Activated CD8-positive, alpha-beta T cell treated with anti-CD3 and anti-CD28 coated beads, Interleukin-2, amount 10 ng/mL, durations not matched to agents 7 days and 5 days (primary cell): Measurements from ENCODE around the gene CDH22. TPM values are rescaled to one million over a fixed set of nuclear protein-coding genes. Genes with fewer than 3 reads are reported as not detected.

ENCODE experiments used
- ATAC-seq: fragments of 150-1000 bp; cut with Tn5 transposase; one replicate; pipeline ENCODE4 v1.10.0; 2021; ENCODE audit warnings: moderate library complexity
- CTCF ChIA-PET: fragments of 350-600 bp; sonication (Branson Sonifier 250); formaldehyde crosslinking; loops from one replicate; lab custom pipeline; 2021; ENCODE audit warnings: antibody characterized with exemption; lab: Charles Lee
- POLR2A ChIA-PET: fragments of 350-600 bp; sonication (Branson Sonifier 250); formaldehyde crosslinking; loops from one replicate; lab custom pipeline; 2021; ENCODE audit warnings: antibody characterized with exemption; lab: Charles Lee
- DNase-seq: peaks from one replicate; pipeline ENCODE4 v3.0.0-alpha.2; 2020
- H3K27ac Mint-ChIP-seq: one replicate; pipeline ENCODE4 v1.8.0; 2021; ENCODE audit warnings: mild to moderate bottlenecking, mixed read lengths
- H3K27me3 Mint-ChIP-seq: one replicate; pipeline ENCODE4 v1.8.0; 2021; ENCODE audit warnings: low read depth, mixed read lengths
- H3K36me3 Mint-ChIP-seq: one replicate; pipeline ENCODE4 v1.8.0; 2021; ENCODE audit warnings: low read depth, mixed read lengths
- H3K4me1 Mint-ChIP-seq: one replicate; pipeline ENCODE4 v1.8.0; 2021; ENCODE audit warnings: low read depth, mixed read lengths
- H3K4me3 Mint-ChIP-seq: one replicate; pipeline ENCODE4 v1.8.0; 2021; ENCODE audit warnings: mild to moderate bottlenecking, mixed read lengths
- H3K9me3 Mint-ChIP-seq: one replicate; pipeline ENCODE4 v1.8.0; 2022; ENCODE audit warnings: mixed read lengths; ENCODE audit not compliant: insufficient read depth
- total RNA-seq, 2 experiments: library from RNA; stranded (reverse); gene quantifications; one replicate each; pipeline ENCODE4 v1.2.3, GENCODE V29; 2021

CDH22 gene
- total RNA-seq, 2 experiments from 2014 or later, result not detected

DNA sequence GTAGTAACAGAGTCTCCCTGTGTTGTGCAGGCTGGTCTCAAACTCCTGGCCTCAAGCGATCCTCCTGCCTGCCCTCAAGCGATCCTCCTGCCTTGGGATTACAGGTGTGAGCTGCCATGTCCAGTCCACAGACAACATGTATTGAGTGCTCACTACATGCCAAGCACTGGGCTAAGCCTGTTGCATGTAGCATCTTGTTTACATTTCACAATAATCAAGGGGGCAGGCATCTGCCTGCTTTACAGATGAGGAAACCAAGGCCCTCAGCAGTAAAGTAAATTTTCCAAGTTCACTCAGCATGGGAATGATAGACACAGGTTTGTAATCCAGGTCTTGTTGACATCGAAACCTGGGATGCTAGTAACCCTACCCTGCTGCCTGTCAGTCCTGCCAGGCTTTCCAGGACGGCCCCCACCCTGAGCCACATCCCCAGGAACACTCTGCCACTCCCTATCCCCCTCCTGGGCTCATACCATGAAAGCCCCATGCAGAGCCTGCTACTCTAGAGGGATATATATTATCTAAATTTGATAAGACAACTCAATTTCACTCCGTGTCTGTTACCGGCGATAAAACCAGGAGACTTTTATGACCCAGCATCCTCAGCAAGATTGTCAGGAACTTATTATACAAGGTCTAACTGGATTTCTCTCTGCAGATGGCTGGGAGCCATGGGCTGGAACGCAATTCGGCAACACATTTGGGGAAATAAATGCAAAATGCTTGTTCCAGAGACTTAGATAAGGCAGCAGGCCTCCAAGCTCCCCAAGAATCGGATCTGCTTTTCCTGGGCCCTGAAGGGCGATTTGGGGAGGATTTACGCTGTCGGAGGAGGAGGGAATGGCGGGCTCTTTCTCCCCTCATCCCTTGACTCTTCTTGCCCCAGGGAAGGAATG is 159.7 kb downstream of the CDH22 start:
- ChIA-PET CTCF (interaction anchor here (1.2 kb wide), 1 partner anchor 20 kb away, joined by 3 read pairs; no protein-coding TSS in a partner anchor), POLR2A (no interaction called here)
- Mint-ChIP-seq H3K27ac (no peak overlapping the region), H3K36me3 (no peaks in the 10 kb centered on the region), H3K27me3 (peaks cover under 1% of the 10 kb centered on the region), H3K4me1 (no peaks in the 10 kb centered on the region), H3K9me3 (no peaks in the 10 kb centered on the region), H3K4me3 (no peak overlapping the region)
- DNase-seq, result no peak
- no peak for ATAC-seq

DNA sequence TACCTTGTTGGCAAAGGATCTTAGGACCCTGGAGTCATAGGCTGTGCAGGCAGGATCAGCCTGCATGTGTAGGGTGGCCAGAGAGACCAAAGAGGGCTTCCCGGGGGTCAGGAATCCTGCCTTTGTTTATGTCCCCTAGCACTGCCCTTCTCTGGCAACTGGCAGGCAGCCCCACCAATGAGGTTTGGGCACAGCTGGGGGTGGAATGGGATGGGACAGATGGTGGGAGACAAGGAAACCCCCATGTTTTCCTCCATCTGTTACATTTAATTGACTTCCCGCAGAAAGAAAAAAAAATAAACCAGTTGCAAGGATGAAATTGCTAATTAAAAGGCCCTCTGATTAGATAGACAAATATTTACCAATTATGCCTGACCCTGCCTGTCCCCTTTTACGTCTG is 162.6 kb downstream of the CDH22 start:
- DNase-seq, result no peak
- no peak for ATAC-seq
- Mint-ChIP-seq H3K4me1 (no peaks in the 10 kb centered on the region), H3K4me3 (no peak overlapping the region), H3K27me3 (peaks cover 21% of the 10 kb centered on the region), H3K27ac (no peak overlapping the region), H3K36me3 (no peaks in the 10 kb centered on the region), H3K9me3 (no peaks in the 10 kb centered on the region)
- ChIA-PET POLR2A (no interaction called here), CTCF (interaction anchor here (0.9 to 1.2 kb wide), 2 partner anchors 30 to 158 kb away, joined by 3 read pairs; no protein-coding TSS in a partner anchor)

DNA sequence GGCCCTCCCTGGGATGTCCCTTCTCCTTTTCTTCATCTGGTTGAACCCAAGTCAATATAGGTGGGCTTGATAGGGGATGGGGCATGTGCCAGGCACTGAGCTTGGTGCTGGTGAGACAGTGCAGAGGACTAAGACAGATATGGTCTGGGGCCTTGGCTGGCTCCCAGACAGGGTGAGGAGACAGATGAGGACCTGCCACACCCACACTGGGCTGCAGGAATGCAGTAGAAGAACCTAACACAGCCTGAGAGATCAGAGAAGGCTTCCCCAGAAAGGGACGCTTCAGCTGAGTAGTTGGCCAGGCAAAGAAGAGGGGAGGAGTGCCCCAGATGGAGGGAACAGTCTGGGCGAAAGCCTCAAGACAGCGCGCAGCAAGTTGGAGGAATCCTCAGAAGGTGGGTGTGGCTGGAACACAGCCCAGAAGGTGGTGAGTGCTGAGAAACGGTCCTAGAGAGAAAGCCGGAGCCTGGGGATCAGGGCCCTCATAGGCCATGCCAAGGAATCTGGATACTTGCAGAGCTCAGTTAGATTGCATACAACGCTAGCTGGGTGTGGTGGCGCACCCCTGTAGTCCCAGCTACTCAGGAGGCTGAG is 163.8 kb downstream of the CDH22 start:
- ChIA-PET CTCF (interaction anchor here (1.2 to 1.5 kb wide), 2 partner anchors 31 to 132 kb away, joined by 3 to 4 read pairs; no protein-coding TSS in a partner anchor), POLR2A (no interaction called here)
- ATAC-seq, result no peak
- H3K36me3 Mint-ChIP-seq, result no peaks in the 10 kb centered on the region
- no peak overlapping the region for H3K27ac Mint-ChIP-seq
- no peak overlapping the region for H3K4me3 Mint-ChIP-seq
- no peaks in the 10 kb centered on the region for H3K4me1 Mint-ChIP-seq
- H3K9me3 Mint-ChIP-seq, result no peaks in the 10 kb centered on the region
- peaks cover 21% of the 10 kb centered on the region for H3K27me3 Mint-ChIP-seq
- DNase-seq, result no peak

DNA sequence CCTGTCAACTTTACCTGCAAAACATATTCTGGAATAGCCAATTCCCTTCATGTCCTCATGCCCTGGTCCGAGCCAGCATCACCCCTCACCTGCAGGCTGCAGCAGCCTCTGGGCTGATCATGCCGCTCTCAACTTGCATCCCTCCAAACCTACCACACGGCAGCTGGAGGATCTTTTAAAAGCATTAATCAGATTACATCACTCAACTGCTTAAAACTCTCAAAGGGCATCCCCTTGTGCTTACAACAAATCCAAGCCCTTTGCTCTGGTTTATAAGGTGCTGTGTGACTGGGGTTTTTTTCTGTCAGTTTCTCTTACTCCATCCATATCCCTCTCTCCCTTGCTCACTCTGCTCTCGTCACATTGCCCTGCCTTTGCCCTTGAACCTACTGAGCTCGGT is 166.2 kb downstream of the CDH22 start:
- DNase-seq (no peak), ATAC-seq (no peak)
- no peaks in the 10 kb centered on the region for H3K4me1 Mint-ChIP-seq
- H3K4me3 Mint-ChIP-seq, result no peak overlapping the region
- no peaks in the 10 kb centered on the region for H3K36me3 Mint-ChIP-seq
- no peak overlapping the region for H3K27ac Mint-ChIP-seq
- peaks cover 21% of the 10 kb centered on the region for H3K27me3 Mint-ChIP-seq
- CTCF ChIA-PET, result no interaction called here
- POLR2A ChIA-PET, result no interaction called here
- no peaks in the 10 kb centered on the region for H3K9me3 Mint-ChIP-seq

DNA sequence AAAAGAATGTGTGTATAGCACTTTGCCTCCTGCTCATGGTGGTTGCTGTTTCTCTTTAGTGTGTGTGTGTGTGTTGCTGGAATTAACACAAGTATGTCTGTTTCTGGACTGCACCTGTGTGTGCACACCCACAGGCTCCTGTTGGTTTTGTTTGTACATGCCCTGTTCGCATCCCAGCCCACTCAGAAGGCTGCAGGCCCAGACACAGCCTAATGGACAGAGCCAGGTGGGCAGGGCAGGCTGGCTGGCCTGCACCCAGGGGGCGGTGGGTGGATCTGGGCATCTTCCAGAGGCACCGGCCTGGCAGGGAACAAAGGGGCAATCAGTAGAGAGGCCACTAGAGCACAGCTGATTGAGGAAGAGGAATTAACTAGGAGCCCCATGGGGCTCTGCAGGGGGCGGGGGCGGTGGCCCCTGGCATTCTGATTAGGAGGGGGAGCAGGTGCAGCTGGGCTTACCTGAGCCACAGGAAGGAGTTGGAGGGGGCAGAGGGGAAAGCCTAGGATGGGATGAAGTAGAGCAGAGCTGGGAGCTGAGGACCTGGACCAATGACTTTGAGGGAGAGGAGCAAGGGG is 168.3 kb downstream of the CDH22 start:
- Mint-ChIP-seq H3K4me3 (no peak overlapping the region), H3K4me1 (no peaks in the 10 kb centered on the region), H3K36me3 (no peaks in the 10 kb centered on the region), H3K27me3 (peaks cover 25% of the 10 kb centered on the region), H3K27ac (no peak overlapping the region), H3K9me3 (no peaks in the 10 kb centered on the region)
- ChIA-PET POLR2A (no interaction called here), CTCF (no interaction called here)
- ATAC-seq (no peak), DNase-seq (no peak)

DNA sequence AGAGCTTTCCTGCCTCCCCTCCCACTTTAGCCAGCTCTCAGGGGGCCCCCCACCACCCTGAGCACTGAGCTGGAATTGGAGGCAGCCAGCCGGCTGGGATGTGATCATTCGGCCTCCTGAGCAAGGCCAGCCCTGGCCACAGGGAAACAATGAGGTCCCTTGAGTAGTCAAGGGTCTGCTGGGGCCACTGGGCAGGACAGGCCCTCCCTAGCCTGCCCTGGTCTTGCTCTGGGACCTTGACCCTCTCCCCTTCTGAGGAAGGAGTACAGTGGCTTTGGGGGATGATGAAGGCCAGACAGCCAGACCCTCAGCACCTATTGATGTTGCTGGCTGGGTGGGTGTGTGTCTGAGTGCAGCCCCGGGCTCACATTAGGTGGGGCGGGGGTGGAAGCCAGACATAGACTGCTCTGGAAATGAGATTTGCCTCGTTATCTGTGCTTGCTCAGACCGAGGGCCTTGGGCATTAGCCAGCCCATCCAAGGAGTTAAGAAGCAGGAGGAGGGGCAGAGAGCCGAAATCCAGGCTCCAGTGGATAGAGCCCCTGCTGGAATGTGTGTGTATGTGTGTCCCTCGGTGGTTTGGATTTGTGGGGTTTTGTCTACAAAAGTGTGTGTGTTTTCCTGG is 168.9 kb downstream of the CDH22 start:
- POLR2A ChIA-PET, result no interaction called here
- Mint-ChIP-seq H3K27ac (no peak overlapping the region), H3K36me3 (no peaks in the 10 kb centered on the region), H3K4me1 (no peaks in the 10 kb centered on the region), H3K9me3 (no peaks in the 10 kb centered on the region), H3K27me3 (peaks cover 27% of the 10 kb centered on the region), H3K4me3 (no peak overlapping the region)
- CTCF ChIA-PET, result no interaction called here
- DNase-seq (no peak), ATAC-seq (no peak)

DNA sequence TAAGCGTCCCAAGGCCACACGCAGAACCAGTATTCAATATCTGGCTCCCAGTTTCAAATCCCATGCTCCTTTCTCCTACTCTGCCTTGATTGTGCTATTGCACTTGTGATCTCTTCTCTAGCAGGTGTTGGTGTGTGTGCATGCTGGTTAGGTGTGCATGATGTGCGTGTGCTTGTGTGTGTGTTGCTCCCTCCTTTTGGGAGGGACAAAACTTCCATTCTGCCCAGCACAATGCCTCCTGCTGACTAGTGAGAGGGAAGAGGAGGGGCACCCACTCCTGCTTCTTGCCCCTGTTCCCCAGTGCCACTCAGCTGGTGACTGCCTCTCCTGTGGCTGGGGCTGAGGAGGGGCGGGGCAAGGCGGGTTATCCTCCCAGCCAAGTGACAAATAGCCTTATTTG is 170.5 kb downstream of the CDH22 start:
- DNase-seq, result no peak

DNA sequence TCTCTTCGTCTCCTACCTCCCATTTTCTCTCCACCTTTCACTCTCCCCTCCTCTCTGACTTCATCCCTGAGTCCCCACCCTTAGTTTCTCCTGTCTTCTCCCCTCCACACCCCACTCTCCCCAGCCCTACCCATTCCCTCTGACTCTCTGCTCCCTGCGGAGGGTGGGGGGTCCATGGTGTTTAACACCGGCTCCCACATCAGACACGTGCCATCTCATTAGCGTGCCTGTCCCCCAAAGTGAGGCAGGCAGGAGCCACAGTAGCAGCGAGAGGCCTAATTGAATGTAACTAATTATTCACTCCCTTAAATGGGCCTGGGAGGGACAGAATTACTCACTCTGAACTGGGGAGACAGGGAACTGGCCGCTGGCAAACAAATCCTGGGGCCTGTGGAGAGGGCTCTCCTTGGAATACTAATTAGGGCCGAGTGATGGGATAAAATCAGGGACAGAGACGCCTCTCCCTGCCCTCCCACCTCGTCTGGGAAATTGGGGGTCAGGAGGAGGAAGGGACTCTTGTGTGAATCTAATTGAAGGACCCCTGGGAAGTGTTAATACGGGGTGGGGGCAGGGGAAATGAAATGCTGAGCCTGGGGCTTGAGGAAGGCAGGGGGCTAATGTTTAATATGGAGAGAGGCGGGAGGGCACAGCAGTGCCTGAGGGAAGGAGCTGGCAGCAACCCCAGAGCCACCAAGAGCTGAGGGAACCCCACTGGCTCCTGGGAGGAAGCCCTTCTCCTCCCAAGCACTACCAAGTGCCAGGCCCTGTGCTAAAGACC is 172.3 kb downstream of the CDH22 start:
- POLR2A ChIA-PET, result no interaction called here
- no peak for DNase-seq
- no peak overlapping the region for H3K27ac Mint-ChIP-seq
- no peak overlapping the region for H3K4me3 Mint-ChIP-seq
- CTCF ChIA-PET, result no interaction called here
- H3K27me3 Mint-ChIP-seq, result peaks cover 18% of the 10 kb centered on the region
- no peaks in the 10 kb centered on the region for H3K4me1 Mint-ChIP-seq
- H3K9me3 Mint-ChIP-seq, result no peaks in the 10 kb centered on the region
- ATAC-seq, result no peak
- H3K36me3 Mint-ChIP-seq, result no peaks in the 10 kb centered on the region

More for the DNA sequence above, 170.5 kb downstream of the CDH22 start:
- Mint-ChIP-seq H3K27me3 (peaks cover 23% of the 10 kb centered on the region), H3K36me3 (no peaks in the 10 kb centered on the region), H3K4me3 (no peak overlapping the region), H3K4me1 (no peaks in the 10 kb centered on the region), H3K27ac (no peak overlapping the region), H3K9me3 (no peaks in the 10 kb centered on the region)
- ATAC-seq, result no peak
- ChIA-PET CTCF (no interaction called here), POLR2A (no interaction called here)

DNA sequence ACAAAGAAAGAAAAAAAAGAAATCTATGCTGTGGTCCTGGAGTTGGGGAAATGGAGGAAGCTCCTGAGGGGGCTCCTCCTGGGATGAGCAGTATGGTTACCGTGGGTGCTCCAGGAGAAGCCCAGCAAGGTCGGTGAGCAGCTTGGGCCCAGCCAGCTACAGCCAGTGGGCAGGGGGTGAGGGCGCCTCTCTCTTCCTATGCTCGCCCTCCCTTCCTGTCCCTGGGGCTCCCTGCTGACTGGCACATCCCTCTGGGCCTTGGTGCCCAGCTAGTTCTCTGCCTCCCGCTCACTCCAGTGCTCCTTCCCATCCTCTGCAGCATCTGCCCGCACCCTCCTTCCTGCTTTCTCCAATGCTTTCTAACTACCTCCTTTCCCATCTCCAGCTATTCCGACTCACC is 173.6 kb downstream of the CDH22 start:
- no peaks in the 10 kb centered on the region for H3K4me1 Mint-ChIP-seq
- no peak overlapping the region for H3K27ac Mint-ChIP-seq
- no peak overlapping the region for H3K4me3 Mint-ChIP-seq
- ChIA-PET CTCF (interaction anchor here (4.8 kb wide), 1 partner anchor 40 kb away, joined by 22 read pairs; no protein-coding TSS in a partner anchor), POLR2A (no interaction called here)
- H3K9me3 Mint-ChIP-seq, result no peaks in the 10 kb centered on the region
- ATAC-seq, result no peak
- H3K36me3 Mint-ChIP-seq, result no peaks in the 10 kb centered on the region
- H3K27me3 Mint-ChIP-seq, result peaks cover 20% of the 10 kb centered on the region
- DNase-seq, result no peak

DNA sequence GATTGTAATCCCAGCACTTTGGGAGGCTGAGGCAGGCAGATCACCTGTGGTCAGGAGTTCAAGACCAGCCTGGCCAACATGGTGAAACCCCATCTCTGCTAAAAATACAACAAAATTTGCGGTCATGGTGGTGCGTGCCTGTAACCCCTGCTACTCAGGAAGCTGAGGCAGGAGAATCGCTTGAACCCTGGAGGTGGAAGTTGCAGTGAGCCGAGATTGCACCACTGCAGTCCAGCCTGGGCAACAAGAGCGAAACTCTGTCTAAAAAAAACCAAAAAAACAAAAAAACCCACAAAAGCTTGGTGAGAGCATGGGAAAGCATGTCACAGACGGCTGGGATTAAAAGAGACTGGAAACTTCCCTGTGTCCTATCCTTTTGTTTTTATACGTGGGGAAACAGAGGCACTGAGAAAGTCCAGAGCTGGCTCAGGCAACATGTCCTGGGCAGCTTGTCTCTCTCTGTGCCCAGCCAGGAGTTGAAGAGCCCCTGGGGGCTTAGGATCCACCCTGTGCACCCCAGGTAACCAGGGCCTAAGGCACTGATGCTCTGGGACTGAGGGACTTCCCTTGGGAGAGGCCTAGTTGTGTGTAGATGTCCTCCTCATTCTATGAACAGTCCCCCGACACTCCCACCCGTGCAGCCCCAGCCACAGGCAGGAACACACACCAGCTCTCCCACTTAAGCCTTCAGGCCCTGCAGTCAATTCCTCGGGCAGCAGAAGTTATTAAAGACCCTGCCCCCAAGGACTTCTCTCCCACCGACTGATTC is 174.2 kb downstream of the CDH22 start:
- Mint-ChIP-seq H3K4me3 (no peak overlapping the region), H3K36me3 (no peaks in the 10 kb centered on the region), H3K9me3 (no peaks in the 10 kb centered on the region), H3K27me3 (peaks cover 20% of the 10 kb centered on the region), H3K27ac (no peak overlapping the region), H3K4me1 (no peaks in the 10 kb centered on the region)
- ChIA-PET POLR2A (no interaction called here), CTCF (interaction anchor here (1.3 to 4.8 kb wide), 2 partner anchors 27 to 40 kb away, joined by 3 to 22 read pairs; no protein-coding TSS in a partner anchor)
- DNase-seq, result no peak
- no peak for ATAC-seq
